ENCODE results near the gene SYT7.
A peak's percentile ranks its signal among the peaks of the same experiment; 100 is the strongest.

Gene SYT7

GRCh38 chr11:61511383-61511782 lies 69.5 kb downstream of the SYT7 start:
- no peak for DNase-seq

- DNase-seq = no peak
These were observed 69.9 kb downstream of the SYT7 start for GRCh38 chr11:61510974-61511373.

GRCh38 chr11:61510166-61510919 lies 70.5 kb downstream of the SYT7 start:
- no peak for DNase-seq

- DNase-seq = peak; percentile 60
These were observed 71.5 kb downstream of the SYT7 start for GRCh38 chr11:61509043-61510029.

- DNase-seq = no peak
These were observed 72.7 kb downstream of the SYT7 start, which contains the start of gene LRRC10B for GRCh38 chr11:61507962-61508861. Gene LRRC10B, plus strand, starts transcription at chr11:61508749. Its CDS starts 250 bp downstream, at chr11:61508999.

- no peak for DNase-seq
These were observed 73.7 kb downstream of the SYT7 start for GRCh38 chr11:61507012-61507768.

- no peak for DNase-seq
These were observed 75.2 kb downstream of the SYT7 start for GRCh38 chr11:61505640-61506155.

GRCh38 chr11:61505106-61505505 lies 75.8 kb downstream of the SYT7 start:
- no peak for DNase-seq

GRCh38 chr11:61503135-61503770 lies 77.6 kb downstream of the SYT7 start:
- no peak for DNase-seq

- DNase-seq = no peak
These were observed 78.4 kb downstream of the SYT7 start for GRCh38 chr11:61502522-61502921.

- DNase-seq = no peak
These were observed 80.9 kb downstream of the SYT7 start for GRCh38 chr11:61499816-61500491.

GRCh38 chr11:61498767-61499341 lies 82.0 kb downstream of the SYT7 start:
- no peak for DNase-seq

- DNase-seq = no peak
These were observed 83.0 kb downstream of the SYT7 start for GRCh38 chr11:61497876-61498275.

GRCh38 chr11:61497473-61497872 lies 83.4 kb downstream of the SYT7 start:
- DNase-seq = no peak

GRCh38 chr11:61496602-61497400 lies 84.1 kb downstream of the SYT7 start:
- no peak for DNase-seq

GRCh38 chr11:61495801-61496601 lies 84.9 kb downstream of the SYT7 start:
- DNase-seq = no peak

GRCh38 chr11:61494381-61494961 lies 86.4 kb downstream of the SYT7 start:
- DNase-seq = no peak

All from GDM1 (cell line).